ENCODE measurements around the gene MOSMO.

Gene MOSMO

GRCh38 chr16:22001591-22001990 lies 6.3 kb upstream of the MOSMO start:
- TF ChIP-seq USF1 (IDR thresholded peaks at IDR 0.05): no peak
- no peak for TF ChIP-seq CREB1 (IDR thresholded peaks at IDR 0.05; ENCODE audit: low read depth)
- no peak for TF ChIP-seq CEBPB (IDR thresholded peaks at IDR 0.05)
- no peak for TF ChIP-seq TAF1 (IDR thresholded peaks at IDR 0.05; ENCODE audit: low read depth)
- no peak for TF ChIP-seq MAX (IDR thresholded peaks at IDR 0.05)
- TF ChIP-seq EGR1 (IDR thresholded peaks at IDR 0.05): no peak
- TF ChIP-seq TEAD4 (IDR thresholded peaks at IDR 0.05): no peak
- no peak for TF ChIP-seq EP300 (IDR thresholded peaks at IDR 0.05; ENCODE audit: borderline replicate concordance)
- no peak for TF ChIP-seq YY1 (IDR thresholded peaks at IDR 0.05; ENCODE audit: low read depth)

- TF ChIP-seq MAX (IDR thresholded peaks at IDR 0.05) (no peak), TEAD4 (IDR thresholded peaks at IDR 0.05) (no peak), EGR1 (IDR thresholded peaks at IDR 0.05) (no peak), TCF12 (IDR thresholded peaks at IDR 0.05; ENCODE audit: low read depth) (no peak), FOXM1 (IDR thresholded peaks at IDR 0.05; ENCODE audit: borderline replicate concordance, low read depth) (no peak), RAD21 (IDR thresholded peaks at IDR 0.05; ENCODE audit: low read depth) (no peak), NFIC (IDR thresholded peaks at IDR 0.05) (no peak), YY1 (IDR thresholded peaks at IDR 0.05; ENCODE audit: low read depth) (no peak), EP300 (IDR thresholded peaks at IDR 0.05; ENCODE audit: borderline replicate concordance) (no peak), REST (IDR thresholded peaks at IDR 0.05; ENCODE audit: low read depth) (no peak), CREB1 (IDR thresholded peaks at IDR 0.05; ENCODE audit: low read depth) (no peak), ZBTB7A (IDR thresholded peaks at IDR 0.05; ENCODE audit: low read depth) (no peak), CEBPB (IDR thresholded peaks at IDR 0.05) (no peak), USF1 (IDR thresholded peaks at IDR 0.05) (no peak), TAF1 (IDR thresholded peaks at IDR 0.05; ENCODE audit: low read depth) (no peak)
Measured at GRCh38 chr16:22003195-22003594, 4.7 kb upstream of the MOSMO start.

GRCh38 chr16:22004341-22004740 lies 3.6 kb upstream of the MOSMO start:
- TF ChIP-seq EP300 (IDR thresholded peaks at IDR 0.05; ENCODE audit: borderline replicate concordance): no peak
- no peak for TF ChIP-seq TEAD4 (IDR thresholded peaks at IDR 0.05)
- no peak for TF ChIP-seq NFIC (IDR thresholded peaks at IDR 0.05)
- TF ChIP-seq MAX (IDR thresholded peaks at IDR 0.05): no peak
- TF ChIP-seq CEBPB (IDR thresholded peaks at IDR 0.05): no peak
- TF ChIP-seq ZBTB7A (IDR thresholded peaks at IDR 0.05; ENCODE audit: low read depth): no peak
- no peak for TF ChIP-seq FOXM1 (IDR thresholded peaks at IDR 0.05; ENCODE audit: borderline replicate concordance, low read depth)
- no peak for TF ChIP-seq REST (IDR thresholded peaks at IDR 0.05; ENCODE audit: low read depth)
- TF ChIP-seq CREB1 (IDR thresholded peaks at IDR 0.05; ENCODE audit: low read depth): no peak
- no peak for TF ChIP-seq TCF12 (IDR thresholded peaks at IDR 0.05; ENCODE audit: low read depth)
- TF ChIP-seq USF1 (IDR thresholded peaks at IDR 0.05): no peak
- no peak for TF ChIP-seq EGR1 (IDR thresholded peaks at IDR 0.05)
- no peak for TF ChIP-seq YY1 (IDR thresholded peaks at IDR 0.05; ENCODE audit: low read depth)
- TF ChIP-seq RAD21 (IDR thresholded peaks at IDR 0.05; ENCODE audit: low read depth): no peak

GRCh38 chr16:22005746-22006145 lies 2.2 kb upstream of the MOSMO start:
- TF ChIP-seq NFIC (IDR thresholded peaks at IDR 0.05): no peak
- TF ChIP-seq MAX (IDR thresholded peaks at IDR 0.05): no peak
- TF ChIP-seq CEBPB (IDR thresholded peaks at IDR 0.05): no peak
- TF ChIP-seq TAF1 (IDR thresholded peaks at IDR 0.05; ENCODE audit: low read depth): no peak
- no peak for TF ChIP-seq FOXM1 (IDR thresholded peaks at IDR 0.05; ENCODE audit: borderline replicate concordance, low read depth)
- TF ChIP-seq USF1 (IDR thresholded peaks at IDR 0.05): no peak
- TF ChIP-seq REST (IDR thresholded peaks at IDR 0.05; ENCODE audit: low read depth): no peak
- TF ChIP-seq ZBTB7A (IDR thresholded peaks at IDR 0.05; ENCODE audit: low read depth): no peak
- TF ChIP-seq TCF12 (IDR thresholded peaks at IDR 0.05; ENCODE audit: low read depth): no peak
- TF ChIP-seq EP300 (IDR thresholded peaks at IDR 0.05; ENCODE audit: borderline replicate concordance): no peak
- no peak for TF ChIP-seq RAD21 (IDR thresholded peaks at IDR 0.05; ENCODE audit: low read depth)
- TF ChIP-seq EGR1 (IDR thresholded peaks at IDR 0.05): no peak
- no peak for TF ChIP-seq YY1 (IDR thresholded peaks at IDR 0.05; ENCODE audit: low read depth)
- TF ChIP-seq CREB1 (IDR thresholded peaks at IDR 0.05; ENCODE audit: low read depth): no peak
- TF ChIP-seq TEAD4 (IDR thresholded peaks at IDR 0.05): no peak
